ENCODE measurements around the gene ACTR8. TPM values are rescaled to one million over a fixed set of nuclear protein-coding genes. Genes with fewer than 3 reads are reported as not detected.

Gene ACTR8
- total and polyA plus RNA-seq, 2 of the 13 experiments (the other 11 are each of a cell fraction or from before 2014, with no cell fraction given) = 15.5 to 29.0 TPM

DNA sequence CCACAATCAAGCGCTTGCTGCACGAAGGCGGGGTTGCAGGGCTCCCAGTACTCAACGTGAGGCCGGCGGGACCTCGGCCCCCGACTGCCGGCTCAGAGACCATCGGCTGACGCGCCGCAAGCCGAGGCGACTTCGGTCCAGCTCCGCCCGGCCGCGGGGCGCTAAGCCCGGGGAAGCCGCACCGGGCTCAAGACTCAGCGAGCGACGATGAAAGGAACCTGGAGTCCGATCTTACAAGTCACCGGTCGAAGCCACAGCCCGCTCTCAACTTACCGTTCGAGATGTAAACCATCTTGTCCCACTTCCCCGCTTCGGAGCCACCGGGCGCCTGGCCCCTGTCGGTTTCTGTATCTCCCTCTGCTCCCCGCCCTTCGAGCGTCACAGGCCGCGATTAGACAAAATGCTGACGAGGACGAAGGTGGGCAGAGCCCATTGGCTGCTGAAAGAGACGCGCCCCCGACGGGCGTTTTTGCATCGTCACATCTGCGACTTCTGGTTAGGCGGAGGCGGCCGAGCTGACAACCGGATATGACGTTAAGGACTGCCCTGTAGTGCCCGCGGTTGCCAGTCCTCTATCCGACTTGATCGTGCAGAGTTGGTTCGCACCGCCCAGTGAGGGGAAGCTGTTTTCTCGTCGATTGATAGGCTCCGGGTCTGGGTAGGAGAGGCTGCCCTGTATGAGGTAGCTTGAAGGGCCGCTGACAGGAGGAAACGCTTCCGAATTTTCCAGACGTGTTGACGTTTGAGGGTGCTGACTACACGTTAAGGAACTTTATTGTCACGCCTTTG lies 9.7 kb upstream of the ACTR8 start, which contains the start of gene SELENOK (continued):
- TF ChIP-seq ZSCAN21 (CRISPR knock-in tag; IDR thresholded peaks at IDR 0.05; ENCODE audit: borderline replicate concordance) (peak; percentile 64; the same call in 1 of the 2 replicates), ZSCAN29 (CRISPR knock-in tag; conservative IDR thresholded peaks at IDR 0.05) (peak; percentile 70), SMYD3 (CRISPR knock-in tag; IDR thresholded peaks at IDR 0.05) (no peak), PRMT3 (CRISPR knock-in tag; IDR thresholded peaks at IDR 0.05; ENCODE audit: borderline replicate concordance, low read depth) (no peak), ZNF331 (CRISPR knock-in tag; IDR thresholded peaks at IDR 0.05) (no peak), NBN (conservative IDR thresholded peaks at IDR 0.05) (no peak), ZNF24 (IDR thresholded peaks at IDR 0.05) (no peak), ZC3H13 (CRISPR knock-in tag; IDR thresholded peaks at IDR 0.05) (no peak), KAT2B (IDR thresholded peaks at IDR 0.05; ENCODE audit: borderline replicate concordance, low read depth, low read length) (no peak), ZNF761 (CRISPR knock-in tag; conservative IDR thresholded peaks at IDR 0.05) (0 out of 2 replicates have a peak, but pooled peaks have one; percentile 39), NCOA1 (CRISPR knock-in tag; IDR thresholded peaks at IDR 0.05) (no peak), ZNF674 (CRISPR knock-in tag; IDR thresholded peaks at IDR 0.05; ENCODE audit: low read depth) (peak; percentile 62; the same call in 1 of the 2 replicates), HNF4A (CRISPR knock-in tag; IDR thresholded peaks at IDR 0.05) (0 out of 2 replicates have a peak, but pooled peaks have one; percentile 1), NFYB (CRISPR knock-in tag; IDR thresholded peaks at IDR 0.05) (peak; percentile 84), ZSCAN25 (CRISPR knock-in tag; IDR thresholded peaks at IDR 0.05) (0 out of 2 replicates have a peak, but pooled peaks have one; percentile 10)
- TF ChIP-seq, protein P1, sequence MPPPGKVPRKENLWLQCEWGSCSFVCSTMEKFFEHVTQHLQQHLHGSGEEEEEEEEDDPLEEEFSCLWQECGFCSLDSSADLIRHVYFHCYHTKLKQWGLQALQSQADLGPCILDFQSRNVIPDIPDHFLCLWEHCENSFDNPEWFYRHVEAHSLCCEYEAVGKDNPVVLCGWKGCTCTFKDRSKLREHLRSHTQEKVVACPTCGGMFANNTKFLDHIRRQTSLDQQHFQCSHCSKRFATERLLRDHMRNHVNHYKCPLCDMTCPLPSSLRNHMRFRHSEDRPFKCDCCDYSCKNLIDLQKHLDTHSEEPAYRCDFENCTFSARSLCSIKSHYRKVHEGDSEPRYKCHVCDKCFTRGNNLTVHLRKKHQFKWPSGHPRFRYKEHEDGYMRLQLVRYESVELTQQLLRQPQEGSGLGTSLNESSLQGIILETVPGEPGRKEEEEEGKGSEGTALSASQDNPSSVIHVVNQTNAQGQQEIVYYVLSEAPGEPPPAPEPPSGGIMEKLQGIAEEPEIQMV (CRISPR knock-in tag; IDR thresholded peaks at IDR 0.05; ENCODE audit: low read depth) = no peak
- TF ChIP-seq, protein P2, sequence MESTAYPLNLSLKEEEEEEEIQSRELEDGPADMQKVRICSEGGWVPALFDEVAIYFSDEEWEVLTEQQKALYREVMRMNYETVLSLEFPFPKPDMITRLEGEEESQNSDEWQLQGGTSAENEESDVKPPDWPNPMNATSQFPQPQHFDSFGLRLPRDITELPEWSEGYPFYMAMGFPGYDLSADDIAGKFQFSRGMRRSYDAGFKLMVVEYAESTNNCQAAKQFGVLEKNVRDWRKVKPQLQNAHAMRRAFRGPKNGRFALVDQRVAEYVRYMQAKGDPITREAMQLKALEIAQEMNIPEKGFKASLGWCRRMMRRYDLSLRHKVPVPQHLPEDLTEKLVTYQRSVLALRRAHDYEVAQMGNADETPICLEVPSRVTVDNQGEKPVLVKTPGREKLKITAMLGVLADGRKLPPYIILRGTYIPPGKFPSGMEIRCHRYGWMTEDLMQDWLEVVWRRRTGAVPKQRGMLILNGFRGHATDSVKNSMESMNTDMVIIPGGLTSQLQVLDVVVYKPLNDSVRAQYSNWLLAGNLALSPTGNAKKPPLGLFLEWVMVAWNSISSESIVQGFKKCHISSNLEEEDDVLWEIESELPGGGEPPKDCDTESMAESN (CRISPR knock-in tag; conservative IDR thresholded peaks at IDR 0.05) = no peak; the same call in 1 of the 2 replicates
- TF ChIP-seq, protein P3, sequence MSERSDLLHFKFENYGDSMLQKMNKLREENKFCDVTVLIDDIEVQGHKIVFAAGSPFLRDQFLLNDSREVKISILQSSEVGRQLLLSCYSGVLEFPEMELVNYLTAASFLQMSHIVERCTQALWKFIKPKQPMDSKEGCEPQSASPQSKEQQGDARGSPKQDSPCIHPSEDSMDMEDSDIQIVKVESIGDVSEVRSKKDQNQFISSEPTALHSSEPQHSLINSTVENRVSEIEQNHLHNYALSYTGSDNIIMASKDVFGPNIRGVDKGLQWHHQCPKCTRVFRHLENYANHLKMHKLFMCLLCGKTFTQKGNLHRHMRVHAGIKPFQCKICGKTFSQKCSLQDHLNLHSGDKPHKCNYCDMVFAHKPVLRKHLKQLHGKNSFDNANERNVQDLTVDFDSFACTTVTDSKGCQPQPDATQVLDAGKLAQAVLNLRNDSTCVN (CRISPR knock-in tag; IDR thresholded peaks at IDR 0.05; ENCODE audit: borderline replicate concordance) = peak; percentile 40; the same call in 1 of the 2 replicates
- TF ChIP-seq, protein P4, sequence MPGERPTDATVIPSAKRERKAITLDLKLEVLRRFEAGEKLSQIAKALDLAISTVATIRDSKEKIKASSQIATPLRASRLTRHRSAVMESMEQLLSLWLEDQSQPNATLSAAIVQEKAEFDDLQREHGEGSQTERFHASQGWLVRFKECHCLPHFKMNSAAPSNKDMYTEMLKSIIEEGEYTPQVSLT (CRISPR knock-in tag; IDR thresholded peaks at IDR 0.05; ENCODE audit: borderline replicate concordance, low read depth) = no peak
- TF ChIP-seq, protein P5, sequence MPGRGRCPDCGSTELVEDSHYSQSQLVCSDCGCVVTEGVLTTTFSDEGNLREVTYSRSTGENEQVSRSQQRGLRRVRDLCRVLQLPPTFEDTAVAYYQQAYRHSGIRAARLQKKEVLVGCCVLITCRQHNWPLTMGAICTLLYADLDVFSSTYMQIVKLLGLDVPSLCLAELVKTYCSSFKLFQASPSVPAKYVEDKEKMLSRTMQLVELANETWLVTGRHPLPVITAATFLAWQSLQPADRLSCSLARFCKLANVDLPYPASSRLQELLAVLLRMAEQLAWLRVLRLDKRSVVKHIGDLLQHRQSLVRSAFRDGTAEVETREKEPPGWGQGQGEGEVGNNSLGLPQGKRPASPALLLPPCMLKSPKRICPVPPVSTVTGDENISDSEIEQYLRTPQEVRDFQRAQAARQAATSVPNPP (CRISPR knock-in tag; IDR thresholded peaks at IDR 0.05) = no peak
- TF ChIP-seq, protein P6, sequence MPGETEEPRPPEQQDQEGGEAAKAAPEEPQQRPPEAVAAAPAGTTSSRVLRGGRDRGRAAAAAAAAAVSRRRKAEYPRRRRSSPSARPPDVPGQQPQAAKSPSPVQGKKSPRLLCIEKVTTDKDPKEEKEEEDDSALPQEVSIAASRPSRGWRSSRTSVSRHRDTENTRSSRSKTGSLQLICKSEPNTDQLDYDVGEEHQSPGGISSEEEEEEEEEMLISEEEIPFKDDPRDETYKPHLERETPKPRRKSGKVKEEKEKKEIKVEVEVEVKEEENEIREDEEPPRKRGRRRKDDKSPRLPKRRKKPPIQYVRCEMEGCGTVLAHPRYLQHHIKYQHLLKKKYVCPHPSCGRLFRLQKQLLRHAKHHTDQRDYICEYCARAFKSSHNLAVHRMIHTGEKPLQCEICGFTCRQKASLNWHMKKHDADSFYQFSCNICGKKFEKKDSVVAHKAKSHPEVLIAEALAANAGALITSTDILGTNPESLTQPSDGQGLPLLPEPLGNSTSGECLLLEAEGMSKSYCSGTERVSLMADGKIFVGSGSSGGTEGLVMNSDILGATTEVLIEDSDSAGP (CRISPR knock-in tag; IDR thresholded peaks at IDR 0.05; ENCODE audit: borderline replicate concordance) = peak; percentile 76; the same call in 1 of the 2 replicates

All from HepG2 (cell line).